ENCODE data around the gene CCDC57. TPM values are rescaled to one million over a fixed set of nuclear protein-coding genes. Genes with fewer than 3 reads are reported as not detected.
A peak's percentile ranks its signal among the peaks of the same experiment; 100 is the strongest.

CCDC57 gene
- total RNA-seq, 1 experiment from 2014 or later = 140 TPM

- ChIA-PET POLR2A (ENCODE audit: unreplicated experiment) (no interaction called here), CTCF (interaction anchor here (0.6 kb wide), 1 partner anchor 99 kb away, joined by 3 read pairs; no protein-coding TSS in a partner anchor)
- Histone ChIP-seq H3K9me3 (ENCODE audit: insufficient read depth, low read depth) (no peaks in the 10 kb centered on the region), H3K27ac (no peak overlapping the region), H3K4me3 (no peak overlapping the region), H3K79me2 (ENCODE audit: low read depth) (peaks cover 28% of the 10 kb centered on the region), H4K20me1 (ENCODE audit: insufficient read depth) (peaks cover 82% of the 10 kb centered on the region), H3F3A (ENCODE audit: insufficient read depth, low read depth) (peaks cover 80% of the 10 kb centered on the region; the same call in 1 of the 2 replicates), H2AFZ (no peak overlapping the region), H3K27me3 (ENCODE audit: insufficient read depth, low read depth) (no peaks in the 10 kb centered on the region), H3K4me1 (replicated peaks; ENCODE audit: insufficient read depth) (peaks cover 36% of the 10 kb centered on the region), H3K9me2 (ENCODE audit: insufficient read depth) (no peaks in the 10 kb centered on the region), H3K36me3 (ENCODE audit: low read depth) (no peaks in the 10 kb centered on the region), H3K4me2 (no peak overlapping the region)
- TF ChIP-seq CTCF (conservative IDR thresholded peaks at IDR 0.05) (no peak), EZH2 (IDR thresholded peaks at IDR 0.05; ENCODE audit: low read depth) (no peak)
- no peak for DNase-seq
- BruUV-seq (replicated peaks) = no TSS peak
- intact Hi-C loops (cut with micrococcal nuclease; ENCODE audit: unreplicated experiment) = loop anchor here (10.0 kb wide), 1 partner anchor 257 kb away; no protein-coding TSS in a partner anchor
These were observed 25.3 kb upstream of the CCDC57 start for GRCh38 chr17:82237746-82238471.

- Histone ChIP-seq H3K9me2 (ENCODE audit: insufficient read depth) (no peaks in the 10 kb centered on the region), H3K27me3 (ENCODE audit: insufficient read depth, low read depth) (no peaks in the 10 kb centered on the region), H3K79me2 (ENCODE audit: low read depth) (peaks cover 34% of the 10 kb centered on the region), H3K27ac (no peak overlapping the region), H4K20me1 (ENCODE audit: insufficient read depth) (peaks cover 81% of the 10 kb centered on the region), H3K4me1 (replicated peaks; ENCODE audit: insufficient read depth) (peaks cover 39% of the 10 kb centered on the region), H3K4me3 (no peak overlapping the region), H3K9me3 (ENCODE audit: insufficient read depth, low read depth) (no peaks in the 10 kb centered on the region), H2AFZ (no peak overlapping the region), H3K4me2 (no peak overlapping the region), H3K36me3 (ENCODE audit: low read depth) (no peaks in the 10 kb centered on the region), H3F3A (ENCODE audit: insufficient read depth, low read depth) (peaks cover 73% of the 10 kb centered on the region; the same call in 1 of the 2 replicates)
- intact Hi-C loops (cut with micrococcal nuclease; ENCODE audit: unreplicated experiment) = loop anchor here (10.0 kb wide), 1 partner anchor 258 kb away; no protein-coding TSS in a partner anchor
- CTCF ChIA-PET = interaction anchor here (0.7 to 0.8 kb wide), 2 partner anchors 30 to 31 kb away, joined by 3 to 9 read pairs; no protein-coding TSS in a partner anchor
- no peak for DNase-seq
- no peak for TF ChIP-seq EZH2 (IDR thresholded peaks at IDR 0.05; ENCODE audit: low read depth)
- no peak for TF ChIP-seq CTCF (conservative IDR thresholded peaks at IDR 0.05)
- no TSS peak for BruUV-seq (replicated peaks)
- POLR2A ChIA-PET (ENCODE audit: unreplicated experiment) = interaction anchor here (0.5 kb wide), 1 partner anchor 134 kb away, joined by 3 read pairs; no protein-coding TSS in a partner anchor
These were observed 24.6 kb upstream of the CCDC57 start for GRCh38 chr17:82237083-82237745.

GRCh38 chr17:82236142-82236971 lies 23.7 kb upstream of the CCDC57 start:
- ChIA-PET POLR2A (ENCODE audit: unreplicated experiment) (interaction anchor here (0.5 to 0.7 kb wide), 2 partner anchors 56 to 133 kb away, joined by 3 to 5 read pairs; no protein-coding TSS in a partner anchor), CTCF (interaction anchor here (0.6 to 0.8 kb wide), 3 partner anchors 30 to 126 kb away, joined by 3 to 9 read pairs (median 3); no protein-coding TSS in a partner anchor)
- H3K27me3 ChIP-seq (ENCODE audit: insufficient read depth, low read depth) = no peaks in the 10 kb centered on the region
- H4K20me1 ChIP-seq (ENCODE audit: insufficient read depth) = peaks cover 79% of the 10 kb centered on the region
- H3K36me3 ChIP-seq (ENCODE audit: low read depth) = no peaks in the 10 kb centered on the region
- peak in 1 of 2 experiments; percentile 63 for DNase-seq
- H3K27ac ChIP-seq = no peak overlapping the region
- TF ChIP-seq CTCF (conservative IDR thresholded peaks at IDR 0.05) (peak; percentile 79), EZH2 (IDR thresholded peaks at IDR 0.05; ENCODE audit: low read depth) (no peak)
- H3K4me2 ChIP-seq = no peak overlapping the region
- H3K4me3 ChIP-seq = no peak overlapping the region
- peaks cover 43% of the 10 kb centered on the region for H3K4me1 ChIP-seq (replicated peaks; ENCODE audit: insufficient read depth)
- no peak overlapping the region for H2AFZ ChIP-seq
- peaks cover 65% of the 10 kb centered on the region; the same call in 1 of the 2 replicates for H3F3A ChIP-seq (ENCODE audit: insufficient read depth, low read depth)
- no peaks in the 10 kb centered on the region for H3K9me3 ChIP-seq (ENCODE audit: insufficient read depth, low read depth)
- H3K9me2 ChIP-seq (ENCODE audit: insufficient read depth) = no peaks in the 10 kb centered on the region
- peaks cover 42% of the 10 kb centered on the region for H3K79me2 ChIP-seq (ENCODE audit: low read depth)
- BruUV-seq (replicated peaks) = no TSS peak
- intact Hi-C loops (cut with micrococcal nuclease; ENCODE audit: unreplicated experiment) = loop anchor here (10.0 kb wide), 1 partner anchor 258 kb away; no protein-coding TSS in a partner anchor

Measured in PC-9 (cell line).